Right lobe of liver (tissue), 6 donors: Measurements from ENCODE around the gene ZCCHC17. TPM values are rescaled to one million over a fixed set of nuclear protein-coding genes. Genes with fewer than 3 reads are reported as not detected.

Experiments used
- ATAC-seq, 4 donors: fragments of 200-7000 bp; cut with Tn5 transposase; one replicate each; pipeline ENCODE4 v1.9.1; 2020; ENCODE audit warnings: mild to moderate bottlenecking in 4 of 4, moderate library complexity in 4 of 4
- DNase-seq, 3 donors: peaks; one replicate each; pipeline ENCODE4 v3.0.0-alpha.2; 2020
- H3K27ac ChIP-seq, 3 donors: fragments of 200-600 bp; one replicate each; pipeline ENCODE4 v1.8.0; 2022
- H3K27me3 ChIP-seq, 2 donors: fragments of 200-600 bp; one replicate each; pipeline ENCODE4 v1.8.0; 2022
- H3K36me3 ChIP-seq, 4 donors: fragments of 200-600 bp; sonication (generic) in 1 of 4; one replicate each; pipeline versions ENCODE4 v1.5.1 to v1.8.0; 2017 to 2022; ENCODE audit warnings: control low read depth in 1 of 4
- H3K4me1 ChIP-seq, 4 donors: fragments of 200-600 bp; sonication (generic) in 1 of 4; one replicate each; pipeline versions ENCODE4 v1.5.1 to v1.8.0; 2017 to 2022; ENCODE audit warnings: control low read depth in 1 of 4
- H3K4me3 ChIP-seq, 3 donors: fragments of 200-600 bp; one replicate each; pipeline ENCODE4 v1.8.0; 2022
- H3K9me3 ChIP-seq, 4 donors: fragments of 200-600 bp; sonication (generic) in 1 of 4; one replicate each; pipeline versions ENCODE4 v1.5.1 to v1.8.0; 2017 to 2022; ENCODE audit warnings: control low read depth in 1 of 4
- POLR2A ChIP-seq: fragments of 450-650 bp; IDR thresholded peaks from one replicate; pipeline ENCODE4 v1.6.1; 2017; ENCODE audit warnings: antibody characterized with exemption, mild to moderate bottlenecking
- WGBS: methylation state at CpG from one replicate; pipeline ENCODE4 v1.1.6; 2018; ENCODE audit warnings: low coverage, low lambda C conversion rate; ENCODE audit not compliant: insufficient coverage; ENCODE audit errors: missing lambda C conversion rate; 5-methylcytosine and 5-hydroxymethylcytosine counted together
- intact Hi-C, 2 donors: fragments of 100-400 bp; cut with DNase I; formaldehyde crosslinking; loops; one replicate each; pipeline versions ENCODE4 v1.11.2 to v1.14.1; 2022
- total RNA-seq, 6 experiments: library from RNA; depleted of rRNA in 2 of 6; stranded (reverse); fragments of >200 nt in 2 of 6; fragmentation: NEBNext Ultra II Directional in 3 of 6; extraction: Animal tissue kit (Norgen Biotek cat#: 25700) in 3 of 6; gene quantifications; one replicate each; pipeline versions ENCODE4 v1.1.0 to v1.2.4, GENCODE V29; 2016 to 2023
- TF ChIP-seq, protein P1 (sequence below), 4 donors: fragments of 200-600 bp in 3 of 4; fragments of 450-650 bp in 1 of 4; IDR thresholded peaks; one replicate each; pipeline versions ENCODE4 v1.5.1 to v1.8.0; 2016 to 2022; ENCODE audit warnings: antibody characterized with exemption in 4 of 4, mild to moderate bottlenecking in 2 of 4
- donor health status: DM: no; HTN: yes; CAD: no.
- donor health status: DM: no; HTN: no; CAD: no.
- donor health status: DM: no; HTN: no; CAD: no.
- donor health status: DM: no; HTN: yes; CAD: no.
- donor health status: DM: no; HTN: yes; CAD: no.

Gene ZCCHC17
- total RNA-seq, 6 experiments from 2014 or later: 6.3 to 9.9 (median 7.3) TPM

DNA sequence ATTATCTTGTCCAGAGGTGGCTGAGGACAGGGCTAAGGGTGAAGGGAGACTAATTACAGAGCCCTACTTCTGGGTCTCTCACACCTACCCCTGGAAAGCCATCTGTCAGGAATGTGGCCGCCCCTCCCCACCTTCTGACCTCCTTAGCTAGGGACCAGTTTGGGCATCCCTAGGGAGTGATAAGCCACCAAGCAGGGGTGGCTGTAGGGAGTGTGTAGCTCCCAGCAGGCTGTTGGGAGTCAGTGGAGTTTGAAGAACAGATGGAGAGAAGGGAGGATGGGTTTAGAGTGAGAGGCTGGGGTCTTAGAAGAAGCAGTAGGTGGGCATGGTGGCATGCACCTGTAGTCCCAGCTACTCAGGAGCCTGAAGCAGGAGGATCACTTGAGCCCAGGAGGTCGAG lies 115.4 kb downstream of the ZCCHC17 start:
- no peak overlapping the region for H3K4me3 ChIP-seq
- H3K36me3 ChIP-seq: no peaks in the 10 kb centered on the region
- 80% methylated on average over 1 of the region's 2 CpGs for WGBS
- H3K27me3 ChIP-seq: no peaks in the 10 kb centered on the region
- ATAC-seq (no peak), DNase-seq (no peak)
- H3K27ac ChIP-seq: no peak overlapping the region
- H3K9me3 ChIP-seq: no peaks in the 10 kb centered on the region
- TF ChIP-seq POLR2A: no peak
- TF ChIP-seq, protein P1, sequence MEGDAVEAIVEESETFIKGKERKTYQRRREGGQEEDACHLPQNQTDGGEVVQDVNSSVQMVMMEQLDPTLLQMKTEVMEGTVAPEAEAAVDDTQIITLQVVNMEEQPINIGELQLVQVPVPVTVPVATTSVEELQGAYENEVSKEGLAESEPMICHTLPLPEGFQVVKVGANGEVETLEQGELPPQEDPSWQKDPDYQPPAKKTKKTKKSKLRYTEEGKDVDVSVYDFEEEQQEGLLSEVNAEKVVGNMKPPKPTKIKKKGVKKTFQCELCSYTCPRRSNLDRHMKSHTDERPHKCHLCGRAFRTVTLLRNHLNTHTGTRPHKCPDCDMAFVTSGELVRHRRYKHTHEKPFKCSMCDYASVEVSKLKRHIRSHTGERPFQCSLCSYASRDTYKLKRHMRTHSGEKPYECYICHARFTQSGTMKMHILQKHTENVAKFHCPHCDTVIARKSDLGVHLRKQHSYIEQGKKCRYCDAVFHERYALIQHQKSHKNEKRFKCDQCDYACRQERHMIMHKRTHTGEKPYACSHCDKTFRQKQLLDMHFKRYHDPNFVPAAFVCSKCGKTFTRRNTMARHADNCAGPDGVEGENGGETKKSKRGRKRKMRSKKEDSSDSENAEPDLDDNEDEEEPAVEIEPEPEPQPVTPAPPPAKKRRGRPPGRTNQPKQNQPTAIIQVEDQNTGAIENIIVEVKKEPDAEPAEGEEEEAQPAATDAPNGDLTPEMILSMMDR (IDR thresholded peaks at IDR 0.05): no peak
- H3K4me1 ChIP-seq: peaks cover 0 to 21% (median 8%) of the 10 kb centered on the region in 4 donors
- intact Hi-C loops: no loop called here

DNA sequence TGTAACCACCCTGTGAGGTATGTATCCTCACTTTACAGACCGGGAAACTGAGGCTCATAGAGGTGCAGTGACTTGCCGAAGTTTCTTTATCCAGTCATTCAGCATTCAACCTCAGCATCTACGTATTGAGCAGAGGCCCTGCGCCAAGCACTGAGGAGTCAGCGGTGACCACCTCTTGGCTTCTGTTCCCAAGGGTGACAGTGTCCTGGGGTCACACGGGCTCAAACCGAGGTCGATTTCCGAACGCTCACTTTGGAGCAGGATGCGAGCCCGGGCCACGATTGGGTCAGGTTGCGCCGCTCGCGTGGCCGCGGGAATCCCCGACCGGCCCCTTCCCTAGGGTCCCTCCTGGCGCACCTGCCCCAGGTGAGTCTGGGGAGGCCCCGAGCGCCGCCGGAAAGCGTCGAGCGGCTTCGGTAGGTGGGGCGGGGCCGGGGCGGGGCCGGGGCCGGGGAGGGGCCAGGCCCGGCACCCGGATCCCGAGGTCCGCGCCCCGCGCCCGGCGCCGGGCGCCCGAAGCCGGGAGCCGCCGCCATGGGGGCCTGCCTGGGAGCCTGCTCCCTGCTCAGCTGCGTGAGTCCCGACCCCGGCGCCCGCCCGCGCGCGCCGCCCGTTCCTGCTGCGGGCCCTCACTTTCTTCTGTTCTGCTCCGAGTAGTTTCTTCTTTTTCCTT lies 116.0 kb downstream of the ZCCHC17 start, which contains the start of gene SERINC2:
Gene SERINC2 (plus strand): TSS at position 482 of the 673 bp plus-strand sequence. CDS start 53 bp downstream, at position 535.
- Histone ChIP-seq H3K4me3 (peak within 1 kb of the TSS; percentile 82 to 94 (median 82)), H3K9me3 (no peaks in the 10 kb centered on the region), H3K27ac (peak within 1 kb of the TSS; percentile 74 to 94 (median 77)), H3K36me3 (no peaks in the 10 kb centered on the region), H3K4me1 (peaks cover 0 to 26% (median 11%) of the 10 kb centered on the region in 4 donors), H3K27me3 (no peaks in the 10 kb centered on the region)
- TF ChIP-seq POLR2A: peak; percentile 64
- TF ChIP-seq, protein P1 (IDR thresholded peaks at IDR 0.05): no peak
- peak in 2 of 3 donors; percentile 56 to 58 for DNase-seq
- intact Hi-C loops: no loop called here
- WGBS: 5% methylated on average over 15 of the region's 63 CpGs
- peak; percentile 35 to 67 (median 54) for ATAC-seq

DNA sequence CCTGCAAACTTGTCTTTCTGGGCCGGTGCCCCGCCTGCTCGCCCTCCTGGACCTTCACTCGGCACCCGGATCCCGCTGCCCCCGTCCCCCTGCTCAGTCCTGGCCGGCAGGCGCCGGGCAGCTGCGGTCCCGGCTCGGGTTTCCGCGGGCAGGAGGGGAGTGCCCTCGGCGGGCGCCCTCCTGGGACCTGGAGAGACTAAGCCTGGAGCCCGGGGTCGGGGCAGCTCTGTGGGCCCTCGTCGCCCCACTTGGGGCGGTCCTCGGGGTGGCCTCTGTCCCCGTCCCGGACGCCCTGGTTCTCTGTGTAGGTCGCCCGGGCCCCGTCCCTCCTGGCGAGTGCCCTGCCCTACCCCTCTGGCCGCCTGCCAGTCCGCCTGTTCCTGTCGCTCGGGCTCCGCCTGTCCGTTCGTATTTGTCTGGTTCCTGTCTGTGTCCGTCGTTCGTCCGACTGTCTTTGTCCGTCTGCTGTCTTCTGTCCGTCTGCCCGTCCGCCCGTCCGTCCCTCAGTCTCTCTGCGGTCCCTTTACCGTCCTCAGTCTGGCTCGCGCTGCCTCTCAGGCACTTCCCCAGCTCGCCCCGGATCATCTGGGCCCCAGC lies 116.7 kb downstream of the ZCCHC17 start:
- peaks cover 0 to 32% (median 14%) of the 10 kb centered on the region in 4 donors for H3K4me1 ChIP-seq
- intact Hi-C loops: no loop called here
- no peaks in the 10 kb centered on the region for H3K9me3 ChIP-seq
- no peaks in the 10 kb centered on the region for H3K36me3 ChIP-seq
- DNase-seq (peak; percentile 89 to 96 (median 91)), ATAC-seq (peak; percentile 33 to 75 (median 73))
- peak; percentile 51 for TF ChIP-seq POLR2A
- TF ChIP-seq, protein P1 (IDR thresholded peaks at IDR 0.05): no peak
- H3K27me3 ChIP-seq: no peaks in the 10 kb centered on the region
- peak overlapping the region; percentile 82 to 94 (median 82) for H3K4me3 ChIP-seq
- H3K27ac ChIP-seq: peak overlapping the region; percentile 74 to 94 (median 77)
- 1% methylated on average over 25 of the region's 54 CpGs for WGBS

Other genes with a start within 250 kb of the ZCCHC17 start
- gene PUM1, start 231.3 kb upstream of the ZCCHC17 start, total RNA-seq: 10 to 100 TPM; 30.9 to 51.6 (median 42.0) TPM
- not detected for gene NKAIN1, start 57.1 kb upstream of the ZCCHC17 start, total RNA-seq
- 10 to 100 TPM; 12.2 to 18.9 (median 14.9) TPM for gene SNRNP40, start 244 bp upstream of the ZCCHC17 start, total RNA-seq
- 1 to 10 TPM; 1.3 to 8.3 (median 4.6) TPM for gene FABP3, start 76.0 kb downstream of the ZCCHC17 start, total RNA-seq
- gene SERINC2, start 116.2 kb downstream of the ZCCHC17 start, total RNA-seq: 100 to 1,000 TPM in 3 of 6 experiments, 10 to 100 TPM in 3; 59.7 to 117 (median 86.9) TPM